Ishikawa (cell line): Measurements from ENCODE around the gene HK1.
A peak's percentile ranks its signal among the peaks of the same experiment; 100 is the strongest.

Experiments used
- CEBPB ChIP-seq: IDR thresholded peaks from 2 replicates; pipeline ENCODE4 v1.6.1; 2012
- CREB1 ChIP-seq: IDR thresholded peaks from 2 replicates; pipeline ENCODE4 v1.6.1; 2012; ENCODE audit warnings: low read depth
- EGR1 ChIP-seq: IDR thresholded peaks from 2 replicates; pipeline ENCODE4 v1.6.1; 2012
- EP300 ChIP-seq: IDR thresholded peaks from 2 replicates; pipeline ENCODE4 v1.6.1; 2012; ENCODE audit warnings: borderline replicate concordance
- RAD21 ChIP-seq: IDR thresholded peaks from 2 replicates; pipeline ENCODE4 v1.6.1; 2012; ENCODE audit warnings: low read depth
- REST ChIP-seq: IDR thresholded peaks from 2 replicates; pipeline ENCODE4 v1.6.1; 2012; ENCODE audit warnings: low read depth, mild to moderate bottlenecking
- TAF1 ChIP-seq: IDR thresholded peaks from 2 replicates; pipeline ENCODE4 v1.6.1; 2012; ENCODE audit warnings: low read depth, mild to moderate bottlenecking
- TEAD4 ChIP-seq: IDR thresholded peaks from 2 replicates; pipeline ENCODE4 v1.6.1; 2012
- ZBTB7A ChIP-seq: IDR thresholded peaks from 2 replicates; pipeline ENCODE4 v1.6.1; 2012; ENCODE audit warnings: low read depth
- TF ChIP-seq, protein P1 (sequence below): IDR thresholded peaks from 2 replicates; pipeline ENCODE4 v1.6.1; 2012

DNA sequence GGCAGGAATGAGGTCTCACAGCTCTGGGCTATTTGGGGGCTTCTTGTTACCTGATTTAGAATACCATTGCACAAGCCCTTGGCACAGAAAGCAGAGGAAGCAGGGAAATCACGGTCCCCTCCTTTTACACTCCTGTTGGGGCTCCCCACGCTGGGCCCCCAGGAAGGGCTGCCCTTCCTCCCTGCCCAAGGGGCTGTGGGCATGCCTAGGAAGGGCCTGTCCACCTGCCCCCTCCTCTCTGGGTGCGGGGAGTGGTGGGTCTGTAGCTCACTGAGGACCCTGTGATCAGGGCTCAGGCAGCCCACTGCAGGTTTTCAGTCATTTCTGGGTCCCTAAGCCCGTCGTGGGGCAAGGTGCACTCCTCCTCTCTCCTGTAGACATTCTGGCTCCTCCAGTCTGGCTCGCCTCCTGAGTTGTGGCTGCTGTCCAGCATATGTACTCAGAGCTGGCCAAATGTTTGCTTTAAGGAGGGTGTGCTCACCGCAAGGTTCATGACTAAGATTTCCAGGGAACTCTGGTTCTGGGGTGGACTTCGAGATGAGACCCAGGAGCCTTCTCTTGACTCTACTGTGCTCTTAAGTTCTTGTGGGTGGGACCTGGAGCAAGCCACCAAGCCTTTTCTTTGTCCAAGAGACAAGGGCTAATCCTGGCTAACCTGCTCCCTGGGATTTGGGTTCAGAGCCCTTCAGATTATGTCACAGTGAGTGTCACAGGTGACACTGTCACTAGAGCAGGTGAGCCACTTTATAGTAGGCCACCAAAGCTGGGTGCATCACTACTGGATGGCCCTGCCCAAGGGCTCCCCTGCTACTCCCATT is 82.4 kb downstream of the HK1 start:
- TF ChIP-seq, protein P1, sequence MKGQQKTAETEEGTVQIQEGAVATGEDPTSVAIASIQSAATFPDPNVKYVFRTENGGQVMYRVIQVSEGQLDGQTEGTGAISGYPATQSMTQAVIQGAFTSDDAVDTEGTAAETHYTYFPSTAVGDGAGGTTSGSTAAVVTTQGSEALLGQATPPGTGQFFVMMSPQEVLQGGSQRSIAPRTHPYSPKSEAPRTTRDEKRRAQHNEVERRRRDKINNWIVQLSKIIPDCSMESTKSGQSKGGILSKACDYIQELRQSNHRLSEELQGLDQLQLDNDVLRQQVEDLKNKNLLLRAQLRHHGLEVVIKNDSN = no peak
- TF ChIP-seq EP300 = no peak
- no peak for TF ChIP-seq TAF1
- TF ChIP-seq CREB1 = no peak
- no peak for TF ChIP-seq TEAD4
- TF ChIP-seq ZBTB7A = no peak
- TF ChIP-seq RAD21 = no peak
- peak; percentile 76 for TF ChIP-seq REST
- TF ChIP-seq CEBPB = no peak
- TF ChIP-seq EGR1 = no peak
